HG03097 (cell line): Measurements from ENCODE around the gene NCOR1.
"Not testable (repeated sequence)": the region's sequence is repeated elsewhere in the genome, so short reads cannot be mapped to it uniquely, and the experiment has no call there.

Source experiments
- ATAC-seq: cut with Tn5 transposase; IDR thresholded peaks from one replicate; pipeline ENCODE4 v1.9.1; 2021; ENCODE audit not compliant: unreplicated experiment, low FRiP score

Gene NCOR1

DNA sequence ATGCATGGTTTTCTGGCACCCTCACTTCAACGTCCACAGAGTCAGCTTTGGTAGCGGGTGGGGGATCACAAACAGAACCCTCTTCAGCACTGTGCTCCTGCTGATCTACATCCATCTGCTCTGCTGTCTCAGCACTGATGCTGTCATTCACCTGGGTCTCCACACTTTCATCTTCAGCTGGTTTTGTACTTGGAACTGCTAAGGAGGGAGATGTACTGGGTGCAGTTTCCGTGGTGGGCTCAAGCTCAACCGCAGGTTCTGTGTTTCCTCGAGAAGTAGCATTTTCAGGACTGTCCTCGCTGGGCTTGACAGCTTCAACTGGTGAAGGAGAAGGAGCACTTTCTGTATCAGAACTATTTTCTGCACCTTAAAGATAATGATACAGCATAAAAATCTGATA, 113.9 kb downstream of the NCOR1 start:
- no peak for ATAC-seq

DNA sequence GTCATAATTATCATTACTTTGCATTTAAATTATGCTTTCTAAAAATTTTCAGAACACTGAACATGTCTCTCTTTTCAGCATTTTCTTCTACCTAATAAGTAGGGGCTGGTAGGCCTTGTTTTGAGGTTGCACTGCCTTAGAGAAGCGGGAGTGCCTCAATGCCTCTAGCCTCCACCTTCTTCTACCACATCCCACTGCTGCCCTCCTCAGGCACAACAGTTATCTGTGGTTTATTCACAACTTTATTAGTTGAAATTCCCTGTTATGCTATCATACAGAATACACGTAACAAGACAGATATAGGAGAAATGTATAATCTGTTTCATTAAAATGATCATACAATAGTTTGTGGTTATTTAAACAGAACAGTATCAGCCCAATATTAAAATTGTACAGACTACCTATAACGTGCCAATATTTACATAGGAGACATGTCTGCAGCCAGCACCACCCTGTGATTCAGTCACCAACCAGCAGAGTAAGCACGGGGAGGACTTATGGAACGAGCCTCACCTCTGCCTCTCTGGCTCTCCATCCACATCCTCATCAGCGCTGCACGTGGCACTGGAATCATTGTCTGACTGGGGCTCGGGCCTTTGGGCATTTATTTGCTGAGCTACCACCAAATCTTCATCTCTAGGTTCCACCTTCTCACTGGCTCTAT, 114.5 kb downstream of the NCOR1 start:
- no peak for ATAC-seq

DNA sequence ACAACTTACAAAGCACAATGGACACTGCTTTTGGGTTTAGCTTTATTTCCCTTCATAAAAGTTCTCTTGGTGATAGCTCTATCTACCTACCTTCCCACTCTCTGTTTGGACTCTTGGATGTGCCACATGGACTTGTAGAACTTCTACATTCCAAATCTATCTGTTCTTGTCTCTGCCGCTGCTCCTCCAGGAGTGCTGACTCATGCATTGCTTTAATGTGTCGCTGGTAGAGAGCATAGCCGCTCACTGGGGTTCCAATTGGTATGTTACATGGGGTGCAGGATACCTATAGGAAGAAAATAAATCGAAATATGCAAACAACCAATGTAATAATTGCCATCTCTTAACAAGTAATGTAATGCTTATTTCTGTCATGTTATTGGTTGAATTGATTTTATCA, 123.6 kb downstream of the NCOR1 start:
- ATAC-seq = no peak

DNA sequence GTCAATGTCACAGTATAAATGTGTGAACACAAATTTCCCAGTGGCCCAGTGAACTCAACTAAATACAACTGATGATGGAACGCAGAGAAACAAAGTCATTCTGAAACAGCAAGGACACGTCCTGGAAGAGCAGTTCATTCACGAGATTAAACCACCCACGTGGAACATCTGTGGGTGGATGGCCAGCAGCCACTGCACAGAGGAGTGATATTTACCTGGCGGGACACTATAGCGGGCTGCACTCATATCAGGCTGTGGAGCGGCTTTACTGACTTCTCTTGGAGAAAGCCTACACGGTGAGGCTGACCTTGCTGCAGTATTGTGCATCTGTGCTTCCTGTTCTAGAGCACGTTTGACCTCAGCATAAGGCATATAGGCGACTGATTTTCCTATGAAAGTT, 128.4 kb downstream of the NCOR1 start:
- no peak for ATAC-seq

DNA sequence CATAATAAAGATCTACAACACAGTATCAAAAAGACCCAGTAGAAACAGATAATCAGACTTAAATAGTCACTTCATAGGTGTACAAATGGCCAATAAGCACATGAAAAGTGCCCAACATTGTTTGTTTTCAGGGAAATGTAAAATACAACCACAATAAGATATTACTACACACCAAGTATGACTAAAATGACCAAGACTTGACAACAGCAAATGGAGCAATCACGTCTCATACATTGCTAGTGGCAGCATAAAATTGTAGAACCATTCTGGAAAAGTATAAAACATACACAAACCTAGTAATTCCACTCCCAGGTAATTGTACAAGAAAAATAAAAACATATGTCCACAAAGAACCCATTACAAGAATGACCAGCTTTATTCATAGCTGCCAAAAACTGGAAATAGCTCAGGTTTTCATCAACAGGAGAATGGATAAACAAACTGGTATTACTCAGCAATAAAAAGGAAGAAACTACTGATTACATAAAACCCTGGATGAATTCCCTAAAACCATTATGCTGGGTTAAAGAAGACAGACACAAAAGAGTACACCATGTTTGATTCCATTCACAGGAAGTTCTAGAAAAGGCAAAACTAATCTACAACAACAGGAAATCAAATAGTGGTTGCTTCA, 130.2 kb downstream of the NCOR1 start:
- no peak for ATAC-seq

DNA sequence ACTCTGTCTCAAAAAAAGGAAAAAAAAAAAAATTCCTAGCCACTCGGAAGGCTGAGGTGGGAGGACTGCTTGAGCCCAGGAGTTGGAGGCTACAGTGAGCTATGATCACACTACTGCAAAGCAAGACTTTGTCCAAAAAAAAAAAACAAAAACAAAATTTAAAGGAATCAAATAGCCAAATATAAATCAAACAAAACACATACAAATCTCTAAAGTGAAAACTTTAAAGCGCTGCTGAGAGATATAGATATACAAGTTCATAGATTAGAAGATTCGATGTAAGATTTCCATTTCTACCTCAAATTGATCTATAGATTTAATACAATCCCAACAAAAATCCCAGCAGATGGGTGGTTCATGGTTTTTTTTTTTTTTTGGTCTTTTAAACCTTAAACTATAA, 132.1 kb downstream of the NCOR1 start:
- no peak for ATAC-seq

DNA sequence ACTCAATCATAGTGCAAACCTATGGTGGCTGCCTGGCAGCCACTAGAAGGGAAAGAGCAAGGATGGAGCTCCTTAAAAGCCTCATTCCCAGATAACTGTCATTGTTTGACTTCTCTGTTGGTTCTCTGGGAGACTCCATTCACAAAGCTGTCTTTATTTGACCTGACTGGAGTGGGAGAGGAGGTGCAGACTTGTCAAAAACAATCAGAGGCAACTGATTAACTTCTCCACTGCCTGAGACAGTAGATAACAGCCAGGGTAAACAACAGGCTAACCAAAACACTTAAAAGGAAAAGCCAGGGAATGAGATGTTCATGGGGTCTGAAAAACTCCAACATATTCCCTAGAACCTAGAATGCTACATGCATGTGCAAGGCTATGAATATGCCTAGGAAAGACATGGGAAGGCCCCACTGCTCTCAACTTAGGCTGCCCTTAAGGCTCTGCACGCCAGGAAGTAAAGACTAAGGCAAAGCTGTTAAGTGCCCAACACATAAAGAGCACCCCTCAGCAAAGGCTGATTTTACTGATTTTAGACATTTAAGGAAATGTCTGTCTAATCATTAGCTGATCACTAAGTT, 133.7 kb downstream of the NCOR1 start:
- no peak for ATAC-seq

DNA sequence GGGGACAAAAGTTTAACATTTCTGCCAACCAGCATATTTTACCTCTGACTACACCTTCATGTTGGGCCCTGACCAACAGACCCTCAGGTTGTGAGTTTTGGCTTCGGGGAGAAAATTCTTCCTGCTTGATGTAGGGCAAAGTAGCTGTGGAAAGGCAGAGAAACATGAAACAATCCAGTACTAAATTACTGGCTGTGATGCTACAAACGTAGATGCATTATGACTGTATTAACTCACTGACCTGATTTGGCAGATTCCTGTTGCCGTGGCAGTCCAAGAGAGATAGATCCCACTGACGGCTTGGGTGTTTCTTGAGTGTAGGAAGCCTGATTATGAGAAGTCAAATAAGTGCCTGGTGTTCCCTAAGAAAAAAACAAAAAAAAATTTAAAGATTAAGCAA, 135.0 kb downstream of the NCOR1 start:
- ATAC-seq = no peak

DNA sequence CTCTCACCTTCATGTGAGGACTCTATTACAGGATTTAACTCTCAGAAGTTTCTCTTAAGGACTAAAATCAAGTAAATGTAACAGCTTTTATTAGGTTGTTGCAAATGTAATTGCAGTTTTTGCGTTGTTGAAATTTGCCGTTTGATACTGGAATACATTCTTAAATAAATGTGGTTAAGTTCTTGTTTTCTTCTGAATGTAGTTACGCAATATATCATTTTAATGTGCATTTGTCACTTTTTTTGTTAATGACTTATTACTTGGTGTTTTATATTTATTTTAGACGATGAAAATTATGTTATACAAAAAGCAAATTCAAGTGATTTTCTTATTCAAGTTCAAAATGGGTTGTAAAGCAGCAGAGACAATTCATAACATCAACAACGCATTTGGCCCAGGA, 139.4 kb downstream of the NCOR1 start:
- no peak for ATAC-seq

DNA sequence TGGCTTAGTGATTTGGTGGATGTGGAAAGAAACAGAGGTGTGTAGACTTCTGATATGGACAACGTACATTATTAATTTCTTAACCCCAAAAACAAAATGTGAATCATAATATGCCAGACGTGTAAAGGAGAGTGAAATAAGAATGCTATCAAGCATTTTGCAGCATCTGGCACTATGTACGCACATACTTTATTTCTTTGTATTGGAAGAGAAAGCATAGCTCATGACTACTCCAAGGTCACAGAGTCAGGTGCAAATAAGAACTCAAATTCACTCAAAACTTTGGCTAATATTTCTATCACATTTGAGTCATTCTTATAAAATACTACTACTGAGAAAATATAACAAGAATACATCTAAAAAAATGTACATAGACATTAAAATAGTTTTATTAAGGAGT, 140.9 kb downstream of the NCOR1 start:
- no peak for ATAC-seq

DNA sequence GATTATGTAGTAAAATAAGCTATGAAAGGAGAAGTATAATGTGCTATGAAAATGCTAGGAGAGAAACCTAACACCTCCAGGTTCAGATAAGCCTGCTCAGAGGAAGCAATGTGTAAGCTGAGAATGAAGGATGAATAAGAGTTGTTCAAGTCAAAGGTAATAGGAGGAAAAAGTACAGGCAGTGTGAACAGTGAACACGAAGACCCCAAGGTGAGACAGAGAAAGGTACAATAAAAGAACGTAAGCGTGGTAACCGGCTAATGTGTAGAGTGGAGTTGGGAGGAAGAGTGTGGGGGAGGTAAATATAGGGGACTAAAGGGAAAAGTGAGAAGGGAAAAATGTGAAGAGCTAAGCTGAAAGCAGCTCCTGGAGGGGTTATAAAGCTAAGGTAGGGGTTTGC, 141.5 kb downstream of the NCOR1 start:
- ATAC-seq = no peak

DNA sequence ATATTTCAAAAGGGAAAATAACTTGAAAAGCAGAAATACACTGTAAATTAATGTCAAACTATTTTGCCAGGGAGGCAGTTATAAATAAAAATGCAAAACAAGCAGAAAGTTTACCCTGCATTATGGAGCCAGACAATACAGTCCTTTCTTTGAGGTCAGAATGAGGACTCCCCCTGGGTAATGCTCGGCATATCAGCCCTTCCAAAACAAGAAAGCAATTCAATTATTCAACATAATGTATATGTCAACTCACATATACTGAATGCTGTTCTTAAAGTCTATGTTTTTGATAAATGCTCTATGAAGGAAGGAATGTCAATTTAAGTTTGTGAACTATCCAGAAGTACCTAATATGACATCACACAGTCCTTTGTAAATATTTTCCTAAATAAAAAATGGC, 143.3 kb downstream of the NCOR1 start:
- ATAC-seq = no peak

DNA sequence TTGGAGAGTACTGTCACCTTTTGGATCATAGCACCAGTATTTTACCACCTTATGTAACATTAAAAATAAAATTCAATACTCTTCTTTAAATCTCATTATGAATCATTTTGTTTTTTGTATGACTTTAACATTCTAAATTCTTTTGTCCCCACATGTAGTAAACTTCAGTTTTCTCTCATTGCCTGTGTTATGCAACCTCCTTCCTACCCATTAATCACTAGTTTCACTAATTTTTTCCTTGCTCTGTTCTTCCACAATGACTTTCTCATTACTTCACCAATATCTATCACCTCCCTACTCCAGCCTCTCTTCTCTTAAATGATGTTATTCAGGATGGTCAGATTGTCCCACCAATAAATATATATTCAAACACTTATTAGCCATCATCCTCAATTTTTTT, 147.0 kb downstream of the NCOR1 start:
- ATAC-seq = no peak

DNA sequence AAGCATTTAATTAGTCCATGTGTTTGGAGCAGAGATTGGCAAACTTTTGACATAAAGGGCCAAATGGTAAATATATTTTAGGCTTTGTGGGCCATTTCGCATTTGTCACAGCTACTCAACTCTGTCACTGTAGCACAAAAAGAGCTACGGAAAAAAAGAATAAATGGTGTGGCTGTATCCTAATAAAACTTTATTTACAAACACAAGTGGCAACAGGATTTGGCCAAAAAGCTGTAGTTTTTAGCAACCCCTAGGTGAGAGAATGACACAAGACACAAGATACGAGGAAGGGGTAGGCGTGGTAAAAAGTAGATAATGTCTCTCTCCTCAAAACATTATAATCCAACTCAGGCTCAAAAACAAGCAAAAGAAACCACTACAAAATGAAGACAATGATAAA, 149.2 kb downstream of the NCOR1 start:
- ATAC-seq = no peak

DNA sequence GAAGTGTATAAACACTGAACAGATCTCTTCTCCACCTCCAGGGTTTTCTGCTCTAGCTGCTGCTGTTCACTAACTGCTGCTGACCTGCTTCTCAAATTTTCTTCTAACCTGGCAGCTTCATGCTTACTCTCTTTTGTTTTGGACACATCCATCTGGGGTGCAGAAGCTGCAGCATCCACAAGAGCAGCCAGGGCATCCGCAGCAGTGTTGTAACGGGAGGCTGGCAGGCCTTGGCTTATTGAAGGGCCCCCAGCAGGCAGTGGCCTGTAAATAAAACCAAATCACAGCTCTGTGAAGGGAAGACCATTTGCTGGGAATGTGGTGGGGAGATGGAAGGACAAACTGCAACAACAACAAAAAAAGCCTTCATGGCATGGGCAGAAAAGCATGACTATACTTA, 153.7 kb downstream of the NCOR1 start:
- no peak for ATAC-seq

DNA sequence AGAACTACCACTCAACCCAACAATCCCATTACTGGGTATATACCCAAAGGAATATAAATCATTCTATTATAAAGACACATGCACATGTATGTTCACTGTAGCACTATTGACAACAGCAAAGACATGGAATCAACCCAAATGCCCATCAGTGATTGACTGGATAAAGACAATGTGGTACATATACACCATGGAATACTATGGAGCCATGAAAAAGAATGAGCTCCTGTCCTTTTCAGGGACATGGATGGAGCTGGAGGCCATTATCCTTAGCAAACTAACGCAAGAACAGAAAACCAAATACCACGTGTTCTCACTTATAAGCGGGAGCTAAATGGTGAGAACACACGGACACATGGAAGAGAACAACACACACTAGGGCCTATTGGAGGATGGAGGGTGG, 160.2 kb downstream of the NCOR1 start:
- not testable (repeated sequence) for ATAC-seq

DNA sequence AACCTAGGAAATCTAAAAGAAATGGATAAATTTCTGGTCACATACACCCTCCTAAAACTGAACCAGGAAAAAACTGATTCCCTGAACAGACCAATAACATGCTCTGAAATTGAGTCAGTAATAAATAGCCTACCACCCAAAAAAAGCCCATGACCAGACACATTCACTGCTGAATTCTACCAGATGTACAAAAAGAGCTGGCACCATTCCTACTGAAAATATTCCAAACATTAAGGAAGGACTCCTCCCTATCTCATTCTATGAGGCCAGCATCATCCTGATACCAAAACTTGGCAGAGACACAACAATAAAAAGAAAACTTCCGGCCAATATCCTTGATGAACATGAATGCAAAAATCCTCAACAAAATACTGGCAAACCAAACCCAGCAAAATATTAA, 162.8 kb downstream of the NCOR1 start:
- no peak for ATAC-seq

DNA sequence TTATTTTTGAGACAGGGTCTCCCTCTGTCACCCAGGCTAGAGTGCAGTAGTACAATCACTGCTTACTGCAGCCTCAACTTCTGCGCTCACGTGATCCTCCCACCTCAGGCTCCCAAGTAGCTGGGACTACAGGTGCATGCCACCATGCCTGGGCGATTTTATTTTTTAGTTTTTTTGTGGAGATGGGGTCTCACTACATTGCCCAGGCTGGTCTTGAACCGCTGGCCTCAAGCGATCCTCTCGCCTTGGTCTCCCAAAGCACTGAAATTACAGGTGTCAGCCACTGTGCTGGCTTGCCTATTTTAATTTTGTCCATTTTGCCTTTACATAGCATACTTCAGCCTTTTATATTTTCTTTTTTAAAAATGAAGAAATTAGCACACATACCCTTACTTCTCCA, 164.5 kb downstream of the NCOR1 start:
- no peak for ATAC-seq

DNA sequence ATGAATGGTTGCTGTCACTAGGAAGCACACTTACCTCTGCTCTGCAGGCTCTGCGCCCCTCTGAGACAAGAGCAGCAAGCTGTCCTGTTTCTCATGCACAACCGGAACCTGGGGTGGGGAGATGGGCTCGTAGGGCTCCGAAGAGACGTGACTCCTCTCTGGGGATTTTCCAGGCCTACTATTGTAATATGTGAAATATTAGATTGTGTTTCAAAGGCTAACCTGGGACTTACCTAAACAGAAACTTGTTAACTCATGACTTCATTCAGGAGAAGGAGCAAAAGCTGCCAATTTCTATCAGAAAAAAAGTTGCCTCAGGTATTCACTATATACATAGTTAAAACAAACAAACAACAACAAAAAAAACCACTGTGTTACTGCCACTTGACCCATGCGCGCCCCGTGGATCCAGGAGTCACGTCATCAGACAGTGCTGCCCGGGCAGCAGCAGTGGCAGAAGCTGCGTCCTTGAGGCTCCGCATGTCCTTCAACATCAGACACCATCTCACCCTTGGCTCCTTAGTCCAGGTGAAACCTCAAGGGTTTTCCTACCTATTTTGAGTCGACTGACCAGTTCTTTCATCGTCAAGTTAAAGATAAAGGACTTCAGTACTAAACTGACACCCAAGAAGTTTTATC, 166.4 kb downstream of the NCOR1 start:
- ATAC-seq = no peak

DNA sequence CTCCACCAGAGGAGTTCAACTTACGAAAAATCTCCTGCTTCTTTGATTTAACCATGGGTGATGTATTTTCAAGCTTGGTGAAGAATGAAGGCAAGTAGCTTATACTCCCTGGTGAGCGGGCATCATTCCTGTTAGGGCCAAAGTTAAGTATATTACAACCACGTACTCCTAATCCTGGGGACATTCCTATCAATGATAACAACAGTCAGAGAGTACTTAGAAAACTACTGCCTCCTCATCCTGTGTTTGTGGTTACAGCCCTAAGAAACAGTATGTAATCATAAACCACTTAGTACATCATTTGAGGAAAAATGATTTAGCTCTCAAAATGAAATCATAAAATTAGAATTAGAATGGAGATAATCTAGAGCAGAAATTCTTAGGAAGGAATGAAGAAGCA, 168.4 kb downstream of the NCOR1 start:
- no peak for ATAC-seq

DNA sequence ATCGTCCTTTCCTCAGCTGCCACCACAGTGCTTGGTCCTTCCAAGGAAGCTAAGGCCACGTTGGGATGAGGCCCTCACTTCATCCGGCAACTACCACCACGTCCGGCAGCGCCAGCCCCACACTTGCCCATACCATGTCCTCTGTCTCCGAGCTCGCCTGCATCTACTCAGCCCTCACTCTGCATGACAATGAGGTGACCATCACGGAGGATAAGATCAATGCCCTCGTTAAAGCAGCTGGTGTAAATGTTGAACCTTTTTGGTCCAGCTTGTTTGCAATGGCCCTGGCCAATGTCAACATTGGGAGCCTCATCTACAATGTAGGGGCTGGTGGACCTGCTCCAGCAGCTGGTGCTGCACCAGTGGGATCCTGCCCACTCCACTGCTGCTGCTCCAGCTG, 170.8 kb downstream of the NCOR1 start:
- ATAC-seq = no peak

DNA sequence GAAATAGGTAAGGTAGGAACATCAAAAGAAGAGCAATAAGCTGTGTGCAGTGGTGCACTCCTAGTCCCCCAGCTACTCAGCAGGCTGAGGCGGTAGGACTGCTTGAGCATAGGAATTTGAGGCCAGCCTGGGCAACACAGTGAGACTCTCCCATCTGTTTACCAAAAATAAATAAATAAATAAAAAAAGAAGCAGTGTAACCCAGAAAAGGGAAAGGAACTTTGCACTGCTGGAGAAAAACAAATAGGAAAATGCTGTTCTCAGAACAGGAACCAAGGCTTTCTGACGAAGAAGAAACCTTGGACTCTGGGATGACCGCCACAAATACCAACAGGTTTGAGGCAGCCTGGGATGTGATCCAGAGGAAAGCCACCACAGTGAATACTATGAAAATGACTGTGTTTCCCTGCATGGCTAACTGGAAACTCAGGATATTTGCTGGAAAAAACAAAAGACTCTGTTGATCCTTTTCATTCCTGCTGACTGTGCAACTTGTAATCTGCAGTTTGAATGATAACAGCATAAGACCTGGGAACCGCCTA, 174.6 kb downstream of the NCOR1 start:
- no peak for ATAC-seq
